Nephron (organoid): ENCODE measurements around the gene ARL14.

Experiments
- H3K27ac Mint-ChIP-seq, 3 experiments: 2 replicates each; pipeline ENCODE4 v1.8.0; 2020; ENCODE audit warnings: mixed read lengths in 3 of 3, mild to moderate bottlenecking in 2 of 3, moderate library complexity in 1 of 3
- H3K27me3 Mint-ChIP-seq: 2 replicates; pipeline ENCODE4 v1.8.0; 2021; ENCODE audit warnings: low read depth, mild to moderate bottlenecking, moderate library complexity, mixed read lengths
- H3K36me3 Mint-ChIP-seq: 2 replicates; pipeline ENCODE4 v1.8.0; 2020; ENCODE audit warnings: low read depth, mixed read lengths
- H3K4me1 Mint-ChIP-seq: 2 replicates; pipeline ENCODE4 v1.8.0; 2020; ENCODE audit warnings: mixed read lengths
- H3K4me3 Mint-ChIP-seq, 3 experiments: 2 replicates each; pipeline ENCODE4 v1.8.0; 2020; ENCODE audit warnings: mild to moderate bottlenecking in 3 of 3, mixed read lengths in 3 of 3, moderate library complexity in 2 of 3
- H3K9me3 Mint-ChIP-seq: 2 replicates; pipeline ENCODE4 v1.8.0; 2020; ENCODE audit warnings: mixed read lengths
- CTCF ChIP-seq, 3 experiments: fragments of 200-600 bp; sonication (generic); IDR thresholded peaks; one replicate each; pipeline ENCODE4 v1.5.0; 2021; ENCODE audit warnings: antibody characterized with exemption in 3 of 3; ENCODE audit not compliant: unreplicated experiment in 3 of 3

Gene ARL14

GRCh38 chr3:160653512-160653911 is 23.4 kb upstream of the ARL14 start:
- no peak overlapping the region for H3K27ac Mint-ChIP-seq
- TF ChIP-seq CTCF (IDR thresholded peaks at IDR 0.05; ENCODE audit: unreplicated experiment in 3 of 3) = no peak
- H3K4me1 Mint-ChIP-seq = no peaks in the 10 kb centered on the region
- no peak overlapping the region for H3K4me3 Mint-ChIP-seq
- H3K36me3 Mint-ChIP-seq = no peaks in the 10 kb centered on the region
- no peaks in the 10 kb centered on the region for H3K9me3 Mint-ChIP-seq
- no peaks in the 10 kb centered on the region for H3K27me3 Mint-ChIP-seq

- H3K36me3 Mint-ChIP-seq = no peaks in the 10 kb centered on the region
- no peak overlapping the region for H3K4me3 Mint-ChIP-seq
- H3K9me3 Mint-ChIP-seq = no peaks in the 10 kb centered on the region
- H3K4me1 Mint-ChIP-seq = no peaks in the 10 kb centered on the region
- H3K27me3 Mint-ChIP-seq = no peaks in the 10 kb centered on the region
- no peak overlapping the region for H3K27ac Mint-ChIP-seq
- TF ChIP-seq CTCF (IDR thresholded peaks at IDR 0.05; ENCODE audit: unreplicated experiment in 3 of 3) = no peak
Measured at GRCh38 chr3:160660902-160661301, 16.1 kb upstream of the ARL14 start.

DNA sequence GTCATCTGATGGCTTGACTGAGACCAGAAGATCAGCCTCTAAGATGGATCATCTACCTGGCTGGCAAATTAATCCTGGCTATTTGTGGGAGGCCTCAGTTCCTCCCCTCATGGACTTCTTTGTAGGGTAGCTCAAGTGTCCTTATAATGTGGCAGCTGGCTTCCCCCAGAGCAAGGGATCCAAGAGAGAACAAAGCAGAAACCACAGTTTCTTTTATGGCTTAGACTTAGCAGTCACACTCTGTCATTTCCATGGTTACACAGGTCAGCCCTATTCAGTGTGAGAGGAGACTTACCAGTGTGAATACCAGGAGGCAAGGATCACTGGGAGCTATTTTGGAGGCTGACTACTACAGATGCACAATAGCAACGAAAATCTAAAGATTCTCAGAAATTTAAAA is 15.3 kb upstream of the ARL14 start:
- no peak for TF ChIP-seq CTCF (IDR thresholded peaks at IDR 0.05; ENCODE audit: unreplicated experiment in 3 of 3)
- no peak overlapping the region for H3K27ac Mint-ChIP-seq
- no peaks in the 10 kb centered on the region for H3K27me3 Mint-ChIP-seq
- H3K9me3 Mint-ChIP-seq = no peaks in the 10 kb centered on the region
- no peak overlapping the region for H3K4me3 Mint-ChIP-seq
- H3K36me3 Mint-ChIP-seq = no peaks in the 10 kb centered on the region
- H3K4me1 Mint-ChIP-seq = no peaks in the 10 kb centered on the region

- H3K36me3 Mint-ChIP-seq = no peaks in the 10 kb centered on the region
- H3K4me1 Mint-ChIP-seq = no peaks in the 10 kb centered on the region
- no peaks in the 10 kb centered on the region for H3K27me3 Mint-ChIP-seq
- H3K4me3 Mint-ChIP-seq = no peak overlapping the region
- no peak overlapping the region for H3K27ac Mint-ChIP-seq
- no peaks in the 10 kb centered on the region for H3K9me3 Mint-ChIP-seq
- no peak for TF ChIP-seq CTCF (IDR thresholded peaks at IDR 0.05; ENCODE audit: unreplicated experiment in 3 of 3)
Measured at GRCh38 chr3:160665231-160665630, 11.7 kb upstream of the ARL14 start.

DNA sequence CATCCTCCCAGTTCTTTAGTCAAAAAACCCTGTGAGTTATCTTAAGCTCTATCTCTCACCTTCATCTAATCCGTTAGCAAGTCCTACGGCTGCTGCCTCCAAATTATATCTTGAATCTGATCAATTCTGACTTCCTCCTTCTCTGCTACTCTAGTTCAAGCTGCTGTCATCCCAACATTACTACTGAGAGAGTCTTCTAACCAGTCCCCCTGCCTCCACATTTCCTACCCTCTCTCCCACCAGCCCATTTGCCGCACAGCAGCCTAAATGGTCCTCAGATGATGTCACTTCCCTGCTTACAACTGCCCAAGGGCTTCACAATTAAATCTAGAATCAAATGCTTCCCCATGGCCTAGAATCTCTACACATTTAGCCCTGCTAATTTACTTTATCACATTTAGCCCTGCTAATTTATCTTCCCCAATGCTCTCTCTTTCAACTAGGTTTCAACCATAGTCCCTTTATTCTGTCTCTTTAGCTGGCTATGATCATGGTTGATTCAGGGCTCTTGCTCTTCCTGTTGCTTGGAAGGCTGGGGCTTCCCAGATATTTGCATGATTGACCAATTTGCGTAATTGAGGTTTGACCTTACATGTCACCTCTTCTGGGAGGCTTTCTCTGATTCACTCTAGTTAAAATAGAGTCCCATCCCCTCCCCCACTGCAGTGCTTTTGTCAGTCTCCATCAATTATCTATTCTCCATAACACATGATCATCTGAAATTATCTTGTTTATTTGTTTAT is 11.0 kb upstream of the ARL14 start:
- Mint-ChIP-seq H3K27me3 (no peaks in the 10 kb centered on the region), H3K27ac (no peak overlapping the region), H3K4me1 (no peaks in the 10 kb centered on the region), H3K4me3 (no peak overlapping the region), H3K9me3 (no peaks in the 10 kb centered on the region), H3K36me3 (no peaks in the 10 kb centered on the region)
- TF ChIP-seq CTCF (IDR thresholded peaks at IDR 0.05; ENCODE audit: unreplicated experiment in 3 of 3) = no peak

GRCh38 chr3:160667452-160667851 is 9.5 kb upstream of the ARL14 start:
- H3K36me3 Mint-ChIP-seq = no peaks in the 10 kb centered on the region
- H3K27me3 Mint-ChIP-seq = no peaks in the 10 kb centered on the region
- H3K4me3 Mint-ChIP-seq = no peak overlapping the region
- no peak for TF ChIP-seq CTCF (IDR thresholded peaks at IDR 0.05; ENCODE audit: unreplicated experiment in 3 of 3)
- H3K9me3 Mint-ChIP-seq = no peaks in the 10 kb centered on the region
- no peak overlapping the region for H3K27ac Mint-ChIP-seq
- no peaks in the 10 kb centered on the region for H3K4me1 Mint-ChIP-seq
